A172 (cell line): ENCODE measurements around the gene LGR6. TPM values are rescaled to one million over a fixed set of nuclear protein-coding genes. Genes with fewer than 3 reads are reported as not detected.
"Not testable (repeated sequence)": the region's sequence is repeated elsewhere in the genome, so short reads cannot be mapped to it uniquely, and the experiment has no call there.

Source experiments
- DNase-seq: peaks from one replicate; pipeline ENCODE4 v3.0.0-alpha.2; 2015; ENCODE audit warnings: low spot score
- total RNA-seq: library from RNA; depleted of rRNA; stranded (reverse); fragments of >200 nt; shearing (Covaris generic); gene quantifications from 2 replicates; pipeline ENCODE4 v1.2.3, GENCODE V29; 2014; rRNA removed

LGR6 gene, protein sequence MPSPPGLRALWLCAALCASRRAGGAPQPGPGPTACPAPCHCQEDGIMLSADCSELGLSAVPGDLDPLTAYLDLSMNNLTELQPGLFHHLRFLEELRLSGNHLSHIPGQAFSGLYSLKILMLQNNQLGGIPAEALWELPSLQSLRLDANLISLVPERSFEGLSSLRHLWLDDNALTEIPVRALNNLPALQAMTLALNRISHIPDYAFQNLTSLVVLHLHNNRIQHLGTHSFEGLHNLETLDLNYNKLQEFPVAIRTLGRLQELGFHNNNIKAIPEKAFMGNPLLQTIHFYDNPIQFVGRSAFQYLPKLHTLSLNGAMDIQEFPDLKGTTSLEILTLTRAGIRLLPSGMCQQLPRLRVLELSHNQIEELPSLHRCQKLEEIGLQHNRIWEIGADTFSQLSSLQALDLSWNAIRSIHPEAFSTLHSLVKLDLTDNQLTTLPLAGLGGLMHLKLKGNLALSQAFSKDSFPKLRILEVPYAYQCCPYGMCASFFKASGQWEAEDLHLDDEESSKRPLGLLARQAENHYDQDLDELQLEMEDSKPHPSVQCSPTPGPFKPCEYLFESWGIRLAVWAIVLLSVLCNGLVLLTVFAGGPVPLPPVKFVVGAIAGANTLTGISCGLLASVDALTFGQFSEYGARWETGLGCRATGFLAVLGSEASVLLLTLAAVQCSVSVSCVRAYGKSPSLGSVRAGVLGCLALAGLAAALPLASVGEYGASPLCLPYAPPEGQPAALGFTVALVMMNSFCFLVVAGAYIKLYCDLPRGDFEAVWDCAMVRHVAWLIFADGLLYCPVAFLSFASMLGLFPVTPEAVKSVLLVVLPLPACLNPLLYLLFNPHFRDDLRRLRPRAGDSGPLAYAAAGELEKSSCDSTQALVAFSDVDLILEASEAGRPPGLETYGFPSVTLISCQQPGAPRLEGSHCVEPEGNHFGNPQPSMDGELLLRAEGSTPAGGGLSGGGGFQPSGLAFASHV
- total RNA-seq, result not detected in 2 replicates

DNA sequence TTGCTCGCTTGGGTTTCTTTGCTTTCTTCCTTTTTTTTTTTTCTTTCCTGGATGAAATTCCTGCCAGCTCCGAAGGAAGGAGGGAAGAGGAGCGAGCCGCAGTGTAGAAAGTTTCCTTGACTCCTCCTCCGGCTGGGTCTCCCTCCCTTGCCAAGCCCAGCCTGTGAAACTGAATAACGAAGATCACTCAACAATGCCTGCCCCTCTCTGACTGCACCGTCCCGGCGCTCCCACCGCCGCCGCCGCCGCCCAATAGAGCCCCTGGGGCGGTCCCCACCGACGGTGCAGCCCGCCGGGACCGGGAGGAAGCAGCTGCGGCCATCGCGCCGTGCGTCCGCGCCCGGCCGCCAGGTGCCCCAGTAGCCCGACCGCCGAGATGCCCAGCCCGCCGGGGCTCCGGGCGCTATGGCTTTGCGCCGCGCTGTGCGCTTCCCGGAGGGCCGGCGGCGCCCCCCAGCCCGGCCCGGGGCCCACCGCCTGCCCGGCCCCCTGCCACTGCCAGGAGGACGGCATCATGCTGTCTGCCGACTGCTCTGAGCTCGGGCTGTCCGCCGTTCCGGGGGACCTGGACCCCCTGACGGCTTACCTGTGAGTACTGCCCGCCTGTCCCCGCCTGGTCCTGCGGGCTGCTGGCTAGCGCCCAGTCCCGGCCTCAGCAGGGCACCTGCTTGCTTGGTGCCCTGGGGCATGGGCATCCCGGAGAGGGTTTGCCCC lies at the start of gene LGR6:
Gene LGR6, plus strand, starts transcription at position 186 of the 714 bp plus-strand sequence. Its CDS starts 191 bp downstream, at position 377.
- no peak for DNase-seq

DNA sequence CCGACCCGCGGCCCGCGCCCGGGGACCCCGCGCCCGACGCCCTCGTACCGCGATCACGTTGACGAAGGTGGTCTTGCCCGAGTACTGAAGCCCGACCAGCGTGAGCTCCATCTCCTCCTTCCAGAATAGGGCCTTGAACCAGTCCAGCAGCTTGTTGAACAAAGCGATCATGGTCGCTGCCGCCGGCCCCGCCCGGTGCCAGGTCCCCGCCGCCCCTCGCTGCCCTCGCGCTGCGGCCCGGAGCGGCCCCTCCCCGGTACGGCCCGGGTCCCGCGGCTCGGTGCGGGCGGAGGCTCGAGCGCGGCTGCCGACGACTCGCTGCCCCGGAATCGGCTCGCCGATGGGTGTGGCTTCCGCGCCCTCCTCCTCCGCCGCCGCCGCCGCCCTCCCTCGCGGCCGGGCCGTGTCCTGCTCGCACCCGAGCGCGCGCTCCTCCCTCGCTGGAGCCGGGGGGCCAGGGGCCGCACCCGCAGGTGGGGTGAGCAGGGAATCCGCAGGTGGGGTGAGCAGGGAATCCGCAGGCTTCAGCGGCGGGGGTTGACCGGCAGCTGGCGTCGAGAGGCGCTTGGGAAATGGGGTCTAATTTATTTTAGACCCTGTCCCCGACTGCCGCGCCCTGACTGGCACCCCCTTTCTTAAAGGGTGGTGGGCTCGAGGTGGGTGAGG lies 49.1 kb upstream of the LGR6 start, which contains the start of gene ARL8A:
Gene ARL8A, minus strand, starts transcription at position 336 of the 666 bp plus-strand sequence. Its CDS starts 165 bp downstream, at position 171.
- no peak for DNase-seq

DNA sequence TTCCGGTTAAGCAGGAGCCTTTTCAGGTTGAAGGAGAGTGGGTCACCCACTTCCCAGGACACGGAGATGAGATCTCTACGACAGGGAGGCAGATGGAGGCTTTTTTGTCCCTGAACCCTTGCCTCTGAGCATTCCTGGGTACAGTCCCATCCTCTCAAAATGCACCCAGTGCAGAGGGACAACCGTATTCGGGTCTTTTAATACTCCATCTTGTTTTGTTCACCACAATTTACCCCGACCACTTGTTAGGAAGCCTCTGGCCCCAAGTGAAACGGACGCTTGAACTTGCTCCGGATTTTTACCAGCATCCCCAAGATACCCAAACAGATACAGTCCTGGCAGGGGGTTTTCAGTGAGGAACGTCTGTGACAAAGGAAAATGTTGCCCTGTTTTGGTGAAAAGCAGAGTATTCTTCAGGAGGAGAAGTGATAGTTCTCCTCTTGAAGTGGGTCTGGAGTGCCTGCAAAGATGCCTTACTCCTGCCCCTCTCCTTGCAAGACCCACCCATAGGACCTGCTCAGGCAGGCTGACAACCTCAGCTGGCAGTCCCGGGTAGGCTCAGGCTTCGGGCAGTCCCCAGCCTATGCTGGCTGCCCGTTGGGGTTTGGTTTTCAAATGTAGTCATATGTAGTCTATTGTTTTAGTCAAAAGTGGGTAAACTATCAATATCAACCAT lies 48.4 kb upstream of the LGR6 start:
- no peak for DNase-seq

DNA sequence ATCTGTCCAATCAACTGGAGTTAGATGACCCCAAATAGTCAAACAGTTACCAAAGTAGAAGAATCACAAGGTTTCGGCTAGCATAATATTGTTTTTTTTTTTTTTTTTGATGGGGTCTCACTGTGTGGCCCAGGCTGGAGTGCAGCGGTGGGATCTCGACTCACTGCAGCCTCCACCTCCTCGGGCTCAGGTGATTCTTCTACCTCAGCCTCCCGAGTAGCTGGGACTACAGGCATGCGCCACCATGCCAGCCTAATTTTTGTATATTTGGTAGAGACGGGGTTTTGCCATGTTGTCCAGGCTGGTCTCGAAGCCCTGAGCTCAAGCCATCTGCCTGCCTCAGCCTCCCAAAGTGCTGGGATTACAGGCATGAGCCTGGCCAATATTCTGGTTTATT lies 47.9 kb upstream of the LGR6 start:
- not testable (repeated sequence) for DNase-seq

DNA sequence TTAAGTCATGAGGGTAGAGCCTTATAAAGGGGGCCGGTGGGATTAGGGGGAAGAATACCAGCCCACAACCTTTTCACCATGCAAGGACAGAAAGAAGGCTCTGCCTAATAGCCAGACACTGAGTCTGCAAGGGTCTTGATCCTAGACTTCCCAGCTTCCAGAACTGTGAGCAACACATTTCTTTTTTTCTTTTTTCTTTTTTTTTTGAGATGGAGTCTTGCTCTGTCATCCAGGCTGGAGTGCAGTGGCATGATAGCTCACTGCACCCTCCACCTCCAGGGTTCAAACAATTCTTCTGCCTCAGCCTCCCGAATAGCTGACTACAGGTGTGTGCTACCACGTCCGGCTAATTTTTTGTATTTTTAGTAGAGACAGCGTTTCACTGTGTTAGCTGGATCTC lies 47.3 kb upstream of the LGR6 start:
- no peak for DNase-seq

DNA sequence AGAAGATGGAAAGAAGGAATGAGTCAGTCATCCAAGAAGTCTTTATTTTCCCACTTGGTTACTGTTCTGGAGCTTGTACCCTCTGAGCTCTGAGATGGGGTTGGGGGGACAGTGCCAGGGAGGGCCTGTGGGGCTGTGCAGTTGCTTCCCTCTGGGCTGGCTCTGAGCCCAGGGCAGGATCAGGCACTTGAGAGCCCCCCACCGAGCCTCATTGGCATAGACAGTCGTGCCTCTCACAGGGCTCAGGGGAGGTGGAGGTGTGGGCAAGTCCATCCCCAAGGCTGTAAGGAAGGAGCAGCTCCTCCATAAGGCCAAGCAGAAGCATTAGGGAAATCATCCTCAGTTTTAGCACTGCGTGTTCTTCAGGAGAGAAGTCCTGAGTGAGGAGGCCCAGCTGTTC lies 46.6 kb upstream of the LGR6 start:
- no peak for DNase-seq

DNA sequence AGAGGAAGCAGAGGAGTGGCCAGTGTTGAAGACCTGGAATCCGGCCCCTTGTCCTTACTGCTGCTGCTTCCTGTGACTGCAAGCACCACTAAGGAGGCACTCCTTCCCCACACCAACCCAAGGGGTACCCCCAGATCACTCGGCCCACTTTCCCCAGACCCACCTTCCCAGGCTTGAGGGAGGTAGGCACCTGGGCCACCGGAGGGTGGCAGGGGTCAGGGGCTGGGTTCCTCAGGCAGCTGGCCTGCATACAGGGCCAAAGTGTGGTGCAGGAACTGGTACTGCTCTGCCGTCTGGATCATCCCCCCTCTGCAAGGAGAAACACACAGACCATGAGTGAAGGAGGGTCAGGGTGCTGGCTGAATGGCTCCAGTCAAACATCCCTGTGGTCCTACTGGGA lies 45.2 kb upstream of the LGR6 start:
- DNase-seq, result no peak

DNA sequence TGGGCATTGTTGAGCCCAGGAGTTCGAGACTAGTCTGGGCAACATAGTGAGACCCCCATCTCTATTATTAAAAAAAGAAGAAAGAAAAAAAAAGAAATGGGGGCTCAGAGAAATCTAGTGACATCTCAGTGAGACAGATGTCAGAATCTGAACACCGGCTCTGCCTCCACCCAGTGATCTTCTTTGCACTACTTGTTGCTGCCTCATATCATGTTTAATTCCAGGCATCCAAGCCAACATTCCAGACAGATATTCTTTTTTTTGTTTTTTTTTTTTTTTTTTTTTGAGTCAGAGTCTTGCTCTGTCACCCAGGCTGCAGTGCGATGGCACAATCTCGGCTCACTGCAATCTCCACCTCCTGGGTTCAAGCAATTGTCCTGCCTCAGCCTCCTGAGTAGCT lies 44.0 kb upstream of the LGR6 start:
- no peak for DNase-seq

DNA sequence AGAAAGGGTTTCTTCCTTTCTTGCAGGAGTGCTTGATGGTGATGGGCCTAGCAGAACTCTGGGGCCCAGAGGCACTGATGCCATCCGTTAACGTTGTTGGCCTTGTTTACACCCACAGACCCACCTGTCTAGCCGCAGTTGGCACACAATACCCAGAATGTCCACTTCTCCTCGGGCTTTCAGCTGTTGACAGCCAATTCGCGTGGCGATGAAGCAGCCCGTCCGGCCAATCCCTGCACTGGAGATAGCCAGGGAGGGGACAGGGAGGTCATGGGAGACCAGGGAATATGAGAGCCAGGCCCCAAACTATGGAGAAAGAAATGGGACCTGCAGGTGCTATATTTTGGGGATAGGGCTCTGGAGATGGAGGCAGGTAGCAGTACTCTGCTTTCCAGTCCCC lies 43.4 kb upstream of the LGR6 start:
- DNase-seq, result no peak

DNA sequence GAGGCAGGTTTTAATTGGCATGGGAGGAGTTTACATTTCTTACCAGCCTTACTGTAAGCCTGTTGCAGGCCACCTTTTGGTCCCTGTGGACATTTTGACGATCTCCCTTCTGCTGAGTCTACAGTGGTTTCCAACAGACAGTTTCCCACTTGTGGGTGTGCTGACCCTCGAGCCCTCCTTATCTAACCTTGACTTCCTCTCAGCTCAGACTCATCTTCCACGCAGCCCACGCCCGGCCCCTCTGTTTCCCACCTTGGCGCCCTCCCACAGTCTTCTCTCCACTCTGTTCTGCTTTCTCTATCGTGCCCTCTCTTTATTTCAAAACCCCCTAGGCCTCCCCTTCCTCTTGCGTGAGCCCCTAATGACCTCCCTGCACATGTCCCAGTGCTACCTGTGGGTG lies 43.0 kb upstream of the LGR6 start:
- no peak for DNase-seq

DNA sequence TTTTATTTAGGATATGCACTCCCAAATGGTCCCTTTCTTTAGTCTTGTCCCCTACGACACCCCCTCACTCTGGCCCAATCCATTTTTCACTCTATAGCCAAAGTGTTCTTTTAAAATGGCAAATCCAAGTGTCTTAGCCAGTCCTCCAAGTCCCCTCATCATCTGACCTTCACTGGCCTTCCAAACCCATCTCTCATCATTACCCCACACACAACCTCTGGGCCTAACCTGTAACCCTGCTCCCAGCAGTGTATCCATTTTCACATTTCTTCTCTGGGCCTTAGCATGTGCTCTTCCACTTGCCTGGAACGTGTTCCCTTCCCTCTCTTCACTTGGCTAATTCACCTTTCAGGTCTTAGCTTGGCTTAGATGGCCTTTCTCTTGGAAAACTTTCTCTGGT lies 42.6 kb upstream of the LGR6 start:
- DNase-seq, result no peak

DNA sequence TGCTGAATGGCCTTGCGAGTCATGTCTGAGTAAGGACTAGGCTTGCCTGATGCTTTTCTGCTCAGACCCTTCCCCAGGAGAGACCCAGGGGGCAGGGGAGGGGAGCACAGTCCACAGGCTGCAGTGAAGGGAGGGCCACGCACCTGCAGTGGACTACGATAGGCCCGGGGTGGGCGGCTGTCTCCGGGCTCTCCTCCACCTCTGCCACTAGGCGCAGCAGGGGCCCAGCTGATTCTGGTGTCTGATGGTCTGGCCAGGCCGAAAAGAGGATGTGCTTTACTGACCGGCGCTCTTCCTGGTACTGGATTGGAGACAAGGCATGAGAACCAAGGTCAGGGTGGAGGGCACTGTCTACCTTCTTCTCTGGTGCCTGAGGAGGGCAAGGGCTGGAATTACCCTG lies 41.2 kb upstream of the LGR6 start:
- no peak for DNase-seq

DNA sequence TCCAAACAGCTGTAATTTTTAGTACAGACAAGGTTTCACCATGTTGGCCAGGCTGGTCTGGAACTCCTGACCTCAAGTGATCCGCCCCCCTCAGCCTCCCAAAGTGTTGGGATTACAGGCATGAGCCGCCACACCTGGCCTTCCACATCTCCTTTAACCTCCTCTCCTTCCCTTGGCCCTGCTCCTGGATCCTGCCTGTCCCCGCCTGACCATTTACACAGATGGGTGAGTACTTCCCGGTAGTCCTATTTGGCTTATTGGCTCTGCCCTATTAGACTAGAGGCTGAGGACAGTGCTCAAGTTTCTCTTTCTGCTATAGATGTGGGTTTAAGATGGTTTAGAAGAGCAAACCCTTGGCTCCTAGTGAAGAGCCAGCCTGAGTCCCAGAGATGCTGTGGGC lies 40.3 kb upstream of the LGR6 start:
- DNase-seq, result no peak

DNA sequence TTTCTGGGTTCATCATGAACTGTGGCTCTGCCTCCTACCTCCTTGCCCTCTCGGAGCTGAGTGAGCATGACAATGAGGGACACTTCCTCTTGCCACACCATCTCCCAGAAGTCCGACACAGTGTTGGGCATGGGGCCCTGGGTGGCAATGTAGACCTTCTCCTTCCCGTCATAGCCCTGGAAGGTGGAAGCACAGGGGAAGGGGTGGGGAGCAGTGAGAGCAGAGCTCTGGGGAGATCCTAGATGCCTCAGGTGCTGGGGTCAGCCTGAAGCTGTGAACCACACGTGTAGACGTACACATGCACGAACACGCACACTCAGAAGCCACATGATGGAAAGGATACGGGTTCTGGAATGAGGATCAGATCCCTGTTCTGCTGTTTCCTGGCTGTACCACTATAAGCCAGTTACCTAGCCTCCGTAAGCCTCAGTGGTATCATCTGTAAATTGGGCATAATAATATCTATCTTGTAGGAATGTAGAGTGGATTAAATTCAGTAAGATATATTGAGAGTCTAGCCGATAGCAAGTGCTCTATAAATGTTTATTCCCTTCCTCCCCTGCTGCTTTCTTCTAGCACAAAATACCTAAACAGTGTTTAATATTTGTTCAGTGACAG lies 39.3 kb upstream of the LGR6 start:
- no peak for DNase-seq

DNA sequence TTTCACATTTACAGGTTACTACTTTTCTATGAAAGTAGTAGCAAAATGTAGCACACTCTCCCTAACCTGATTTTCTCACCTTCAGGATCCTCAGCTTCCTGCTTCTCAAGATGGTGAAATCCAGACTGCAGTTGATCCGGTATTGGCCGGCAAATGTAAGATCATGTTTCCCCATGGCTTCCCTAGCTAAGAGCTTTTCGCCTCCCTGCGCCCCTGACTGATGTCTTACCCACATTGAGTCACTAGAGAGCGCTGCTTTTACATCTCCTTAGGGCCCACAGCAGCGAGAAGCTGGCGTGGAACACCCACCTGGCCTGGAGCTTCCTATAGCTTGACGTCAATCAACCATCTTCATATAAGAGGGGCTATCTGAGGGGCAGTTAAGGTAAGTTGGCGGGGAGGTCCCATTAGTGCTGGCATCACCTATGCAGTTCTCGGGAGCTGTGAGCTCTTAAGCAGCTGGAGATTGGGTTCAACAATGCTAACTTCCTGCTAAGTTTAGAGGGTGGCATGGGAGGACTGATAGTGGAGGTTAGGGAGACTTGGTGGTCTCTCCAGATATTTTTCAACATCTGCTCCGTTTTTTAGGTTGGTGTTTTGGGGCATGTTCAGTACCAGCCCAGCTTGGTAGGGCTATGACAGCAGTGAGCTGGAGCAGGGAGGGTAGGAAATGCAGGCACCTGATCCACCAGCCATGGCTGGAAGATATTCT lies 38.7 kb upstream of the LGR6 start:
- DNase-seq, result no peak

DNA sequence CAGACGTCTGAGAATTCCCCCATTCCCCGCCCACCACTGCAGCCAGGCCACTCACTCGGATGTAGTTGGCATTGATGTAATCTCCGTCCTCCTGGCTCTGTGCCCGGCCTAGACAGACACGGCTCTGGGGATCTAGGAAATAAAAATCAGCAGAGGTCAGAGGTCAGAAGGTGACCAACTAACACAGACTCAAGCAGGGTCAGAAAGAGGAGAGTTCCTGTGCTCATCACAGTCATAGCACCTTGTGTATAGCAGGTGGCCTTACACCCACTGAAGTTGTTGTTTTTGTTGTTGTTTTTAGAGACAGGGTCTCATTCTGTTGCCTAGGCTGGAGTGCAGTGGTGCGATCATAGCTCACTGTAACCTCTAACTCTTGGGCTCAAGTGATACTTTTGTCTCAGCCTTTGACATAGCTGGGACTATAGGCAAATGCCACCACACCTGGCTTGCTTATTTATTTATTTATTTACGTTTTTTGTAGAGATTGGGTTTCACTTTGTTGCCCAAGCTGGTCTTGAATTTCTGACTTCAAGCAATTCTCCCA lies 38.0 kb upstream of the LGR6 start:
- DNase-seq, result peak; percentile 58

DNA sequence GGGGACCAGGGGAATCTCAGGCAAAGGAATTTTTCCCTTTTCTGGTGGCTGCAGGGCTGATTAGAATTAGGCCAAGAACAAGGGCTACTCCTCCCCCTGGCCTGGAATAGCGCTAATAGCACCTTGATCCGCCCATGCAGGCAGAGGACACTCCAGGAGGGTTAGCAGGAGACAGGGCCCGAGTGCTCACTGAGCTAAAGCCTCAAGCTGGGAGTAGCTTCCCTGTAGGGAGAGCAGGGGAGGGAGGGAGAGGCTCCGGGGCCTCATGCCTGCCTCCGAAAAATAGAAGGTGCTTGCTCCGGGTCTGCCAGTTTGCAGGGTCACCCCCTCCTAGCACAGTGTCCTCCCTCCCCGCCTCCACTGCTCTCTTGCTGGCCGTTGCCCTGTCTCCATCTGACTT lies 37.0 kb upstream of the LGR6 start:
- no peak for DNase-seq

DNA sequence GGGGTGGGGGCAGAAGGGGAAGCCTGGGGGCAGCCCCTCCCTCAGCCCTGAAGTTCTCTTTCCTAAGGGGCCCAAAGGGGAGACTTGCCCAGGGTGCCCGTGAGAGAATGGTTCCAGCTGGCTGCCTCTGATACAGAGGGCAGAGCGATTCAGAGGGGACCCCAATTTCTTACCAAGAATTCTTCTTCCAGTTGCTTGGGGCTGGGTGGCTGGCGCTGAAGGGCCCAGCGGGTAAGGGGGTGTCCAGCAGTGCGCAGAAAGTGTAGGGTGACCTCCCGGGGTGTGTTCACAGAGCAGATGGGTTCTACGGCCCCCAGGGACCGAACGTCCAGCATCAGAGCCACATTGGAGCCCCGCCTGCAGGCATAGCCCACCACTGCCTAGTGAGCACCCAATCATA lies 35.7 kb upstream of the LGR6 start:
- no peak for DNase-seq

DNA sequence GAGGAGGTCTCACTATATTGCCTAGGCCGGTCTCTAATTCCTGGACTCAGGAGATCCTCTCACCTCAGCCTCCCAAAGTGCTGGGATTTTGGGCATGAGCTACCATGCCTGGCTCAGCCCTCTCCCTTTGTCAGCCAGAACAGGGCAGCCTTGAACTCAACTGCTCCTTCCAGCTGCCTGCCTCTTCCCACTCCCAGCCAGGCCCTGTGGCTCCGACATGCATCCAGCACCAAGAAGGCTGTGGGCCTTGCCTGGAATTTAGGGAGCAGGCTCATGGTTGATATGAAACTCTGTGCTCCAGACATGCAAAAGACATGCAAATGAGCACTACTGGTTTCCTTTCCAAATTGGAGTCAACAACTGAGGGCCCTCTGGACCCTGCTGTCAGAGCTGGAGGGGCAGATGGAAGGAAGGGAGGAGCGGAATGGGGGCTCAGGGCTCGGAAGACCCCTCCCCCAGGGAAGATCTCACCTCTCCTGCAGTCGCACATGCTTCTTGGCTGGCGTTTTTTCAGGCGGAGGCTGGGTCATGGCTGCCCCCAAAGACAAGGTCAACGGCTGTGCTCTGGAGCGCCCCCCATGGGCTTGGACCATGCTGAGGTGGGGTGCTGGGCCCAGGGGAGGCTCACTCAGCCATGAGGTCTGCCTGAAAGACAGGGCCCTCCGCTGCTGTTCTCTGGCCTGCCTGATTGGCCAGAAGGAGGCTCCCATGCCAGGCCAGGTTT lies 34.6 kb upstream of the LGR6 start:
- DNase-seq, result no peak
